Karpas-422 (cell line): ENCODE data around the gene ANKLE1. TPM values are rescaled to one million over a fixed set of nuclear protein-coding genes. Genes with fewer than 3 reads are reported as not detected.

Experiments used
- DNase-seq: peaks from one replicate; pipeline ENCODE4 v3.0.0-alpha.2; 2015
- H2AFZ ChIP-seq: fragments of 200-600 bp; sonication (generic); 2 replicates; pipeline ENCODE4 v1.6.1; 2014; ENCODE audit warnings: antibody characterized with exemption, low read length, mixed read lengths
- H3K27ac ChIP-seq: fragments of 200-600 bp; sonication (generic); 2 replicates; pipeline ENCODE4 v1.5.1; 2014; ENCODE audit warnings: mild to moderate bottlenecking, low read length, moderate library complexity
- H3K27me3 ChIP-seq: fragments of 200-600 bp; sonication (generic); 2 replicates; pipeline ENCODE4 v1.6.1; 2014; ENCODE audit warnings: low read length, mixed read lengths
- H3K36me3 ChIP-seq: fragments of 200-600 bp; sonication (generic); 2 replicates; pipeline ENCODE4 v1.6.1; 2014; ENCODE audit warnings: low read length, mixed read lengths; ENCODE audit not compliant: insufficient read depth
- H3K4me1 ChIP-seq: fragments of 200-600 bp; sonication (generic); 2 replicates; pipeline ENCODE4 v1.6.1; 2014; ENCODE audit warnings: mild to moderate bottlenecking, low read length, mixed read lengths
- H3K4me2 ChIP-seq: fragments of 200-600 bp; sonication (generic); 2 replicates; pipeline ENCODE4 v1.6.1; 2014; ENCODE audit warnings: low read length, low read depth, mild to moderate bottlenecking; ENCODE audit not compliant: poor library complexity, severe bottlenecking
- H3K4me3 ChIP-seq: fragments of 200-600 bp; sonication (generic); 2 replicates; pipeline ENCODE4 v1.5.1; 2014; ENCODE audit warnings: mild to moderate bottlenecking, antibody characterized with exemption, low read length, mixed read lengths
- H3K79me2 ChIP-seq: fragments of 200-600 bp; sonication (generic); 2 replicates; pipeline ENCODE4 v1.6.1; 2014; ENCODE audit warnings: mild to moderate bottlenecking, low read length, mixed read lengths
- H3K9ac ChIP-seq: fragments of 200-600 bp; sonication (generic); 2 replicates; pipeline ENCODE4 v1.6.0; 2014; ENCODE audit warnings: low read length
- H3K9me2 ChIP-seq: fragments of 200-600 bp; sonication (generic), shearing (Covaris generic); replicated peaks from 2 replicates; pipeline ENCODE4 v1.6.0; 2014; ENCODE audit warnings: mild to moderate bottlenecking, low read length, moderate library complexity; ENCODE audit not compliant: insufficient read depth
- H3K9me3 ChIP-seq: fragments of 300-700, 200-600 bp; sonication (generic); 2 replicates; pipeline ENCODE4 v1.6.1; 2014; ENCODE audit warnings: low read length, mixed read lengths
- H4K20me1 ChIP-seq: fragments of 200-600 bp; sonication (generic); 2 replicates; pipeline ENCODE4 v1.6.1; 2014; ENCODE audit warnings: mild to moderate bottlenecking, antibody characterized with exemption, low read length, low read depth; ENCODE audit not compliant: insufficient read depth
- total RNA-seq: library from RNA; depleted of rRNA; stranded (reverse); fragments of >200 nt; shearing (Covaris generic); gene quantifications from 2 replicates; pipeline ENCODE4 v1.2.3, GENCODE V29; 2014; ENCODE audit warnings: low replicate concordance; rRNA removed

The ANKLE1 gene
- total RNA-seq, 1 experiment from 2014 or later = 19.6 TPM

DNA sequence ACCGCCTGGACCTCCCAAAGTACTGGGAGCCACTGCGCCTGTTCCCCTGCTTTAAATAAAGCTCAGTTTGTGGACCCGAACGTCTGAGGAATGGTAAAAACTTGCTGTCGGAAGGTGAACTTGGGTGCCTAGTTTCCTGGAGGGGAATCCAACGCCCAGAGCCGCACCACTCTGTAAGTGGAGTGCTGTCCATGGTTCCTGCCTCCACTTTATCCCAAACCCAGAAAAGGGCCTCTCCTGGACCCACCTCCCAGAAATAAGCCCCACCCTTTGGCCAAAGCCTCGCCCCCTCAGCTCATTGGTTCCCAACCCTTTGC is 50.6 kb downstream of the ANKLE1 start:
- no peak overlapping the region for H3K27ac ChIP-seq
- DNase-seq = no peak
- H3K4me2 ChIP-seq = no peak overlapping the region
- no peak overlapping the region for H3K9ac ChIP-seq
- H3K36me3 ChIP-seq = no peaks in the 10 kb centered on the region
- no peak overlapping the region for H3K4me3 ChIP-seq
- no peak overlapping the region for H2AFZ ChIP-seq
- no peaks in the 10 kb centered on the region for H3K79me2 ChIP-seq
- no peaks in the 10 kb centered on the region for H4K20me1 ChIP-seq
- H3K9me2 ChIP-seq = no peaks in the 10 kb centered on the region
- H3K4me1 ChIP-seq = peaks cover 20% of the 10 kb centered on the region
- H3K27me3 ChIP-seq = no peaks in the 10 kb centered on the region
- no peaks in the 10 kb centered on the region for H3K9me3 ChIP-seq

DNA sequence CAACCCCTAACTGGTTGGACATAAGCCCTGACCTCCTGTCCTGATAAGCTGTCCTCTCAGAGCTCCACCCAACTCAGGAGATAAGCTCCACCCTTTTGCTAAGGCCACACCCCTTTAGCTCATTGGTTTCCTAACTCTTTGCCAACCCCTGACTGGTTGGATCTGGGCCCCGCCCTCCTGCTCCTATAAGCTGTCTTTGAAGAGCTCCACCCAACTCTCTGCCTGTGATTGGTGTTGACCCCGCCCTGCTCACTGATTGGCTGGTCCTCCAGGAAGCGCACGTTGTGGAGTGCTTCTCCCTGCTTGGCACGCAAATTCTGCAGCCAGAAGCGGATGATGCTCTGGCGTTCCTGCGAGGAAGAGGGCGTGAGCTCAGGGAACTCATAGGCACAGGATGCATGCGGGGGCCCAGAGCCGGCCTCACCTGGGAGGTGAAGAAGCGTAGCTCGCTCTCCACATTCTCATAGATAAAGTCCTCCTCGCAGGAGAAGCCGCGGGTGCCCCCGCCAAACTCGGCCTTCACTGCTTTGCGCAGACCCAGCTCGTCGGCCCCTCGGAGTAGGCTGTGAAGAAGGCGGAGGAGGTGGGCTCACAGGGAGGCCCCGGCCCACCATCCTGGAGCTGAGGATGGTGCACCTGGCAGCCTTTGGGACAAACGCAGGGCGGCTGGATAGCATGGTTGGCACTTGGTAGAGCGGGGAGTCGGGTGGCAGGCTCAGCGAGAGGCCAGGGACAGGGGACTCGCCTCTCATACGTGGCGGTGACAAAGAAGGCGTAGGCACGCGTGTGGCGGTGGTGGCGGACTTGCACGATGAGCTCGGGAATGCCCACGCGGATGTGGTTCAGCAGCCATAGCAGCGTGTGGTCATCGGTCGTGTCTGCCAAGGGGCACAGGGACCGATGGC is 51.2 kb downstream of the ANKLE1 start:
- Histone ChIP-seq H3K9me3 (no peaks in the 10 kb centered on the region), H3K4me2 (no peak overlapping the region), H3K27me3 (no peaks in the 10 kb centered on the region), H2AFZ (no peak overlapping the region), H3K4me3 (no peak overlapping the region; the same call in 1 of the 2 replicates), H3K9me2 (no peaks in the 10 kb centered on the region), H4K20me1 (no peaks in the 10 kb centered on the region), H3K27ac (no peak overlapping the region), H3K36me3 (no peaks in the 10 kb centered on the region), H3K79me2 (peaks cover under 1% of the 10 kb centered on the region), H3K4me1 (peaks cover 20% of the 10 kb centered on the region), H3K9ac (no peak overlapping the region)
- peak; percentile 95 for DNase-seq

DNA sequence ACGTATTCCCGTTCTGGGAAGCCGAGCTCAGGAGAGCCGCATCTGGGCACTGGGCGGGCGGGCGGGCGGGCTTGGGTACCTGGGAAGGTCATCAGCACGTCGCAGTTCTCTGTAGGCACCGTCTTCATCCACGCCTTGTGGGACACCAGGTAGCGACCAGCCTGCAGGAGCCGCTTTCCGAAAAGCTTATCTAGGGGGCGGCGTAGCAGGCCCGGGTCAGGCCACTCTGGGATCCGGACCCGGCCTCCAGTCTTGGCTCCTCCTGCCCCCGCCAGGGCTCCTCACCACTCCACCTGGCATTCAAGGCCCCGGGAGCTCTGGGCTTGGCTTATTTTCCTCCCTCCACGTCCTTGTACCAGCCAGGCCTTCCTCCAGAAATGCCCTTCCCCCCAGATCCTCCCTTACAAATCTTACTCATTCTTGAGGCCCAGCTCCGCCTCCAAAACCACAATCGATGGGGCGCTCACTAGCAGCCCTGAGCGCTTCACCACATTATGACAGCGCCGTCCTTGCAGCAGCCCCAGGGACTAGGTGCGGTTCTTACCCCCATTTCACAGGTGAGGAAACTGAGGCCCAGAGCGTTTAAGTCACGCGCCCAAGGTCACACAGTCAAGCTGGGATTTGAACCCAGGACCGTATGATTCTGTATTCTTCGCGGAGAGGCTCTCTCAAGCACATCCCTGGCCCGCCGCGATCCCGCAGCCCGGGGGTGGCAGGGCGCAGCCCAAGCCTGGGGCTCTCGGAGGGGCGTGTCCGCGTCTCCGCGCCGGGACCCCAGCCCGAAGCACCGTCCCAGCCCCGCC is 52.1 kb downstream of the ANKLE1 start:
- Histone ChIP-seq H3K4me1 (peaks cover 28% of the 10 kb centered on the region), H3K79me2 (peaks cover 9% of the 10 kb centered on the region), H3K27me3 (no peaks in the 10 kb centered on the region), H3K4me2 (peak overlapping the region; percentile 94), H4K20me1 (no peaks in the 10 kb centered on the region), H3K9me3 (no peaks in the 10 kb centered on the region), H2AFZ (peak overlapping the region; percentile 84; the same call in 1 of the 2 replicates), H3K4me3 (peak overlapping the region; percentile 73), H3K9ac (peak overlapping the region; percentile 72), H3K27ac (no peak overlapping the region), H3K36me3 (no peaks in the 10 kb centered on the region), H3K9me2 (no peaks in the 10 kb centered on the region)
- peak; percentile 61 for DNase-seq

DNA sequence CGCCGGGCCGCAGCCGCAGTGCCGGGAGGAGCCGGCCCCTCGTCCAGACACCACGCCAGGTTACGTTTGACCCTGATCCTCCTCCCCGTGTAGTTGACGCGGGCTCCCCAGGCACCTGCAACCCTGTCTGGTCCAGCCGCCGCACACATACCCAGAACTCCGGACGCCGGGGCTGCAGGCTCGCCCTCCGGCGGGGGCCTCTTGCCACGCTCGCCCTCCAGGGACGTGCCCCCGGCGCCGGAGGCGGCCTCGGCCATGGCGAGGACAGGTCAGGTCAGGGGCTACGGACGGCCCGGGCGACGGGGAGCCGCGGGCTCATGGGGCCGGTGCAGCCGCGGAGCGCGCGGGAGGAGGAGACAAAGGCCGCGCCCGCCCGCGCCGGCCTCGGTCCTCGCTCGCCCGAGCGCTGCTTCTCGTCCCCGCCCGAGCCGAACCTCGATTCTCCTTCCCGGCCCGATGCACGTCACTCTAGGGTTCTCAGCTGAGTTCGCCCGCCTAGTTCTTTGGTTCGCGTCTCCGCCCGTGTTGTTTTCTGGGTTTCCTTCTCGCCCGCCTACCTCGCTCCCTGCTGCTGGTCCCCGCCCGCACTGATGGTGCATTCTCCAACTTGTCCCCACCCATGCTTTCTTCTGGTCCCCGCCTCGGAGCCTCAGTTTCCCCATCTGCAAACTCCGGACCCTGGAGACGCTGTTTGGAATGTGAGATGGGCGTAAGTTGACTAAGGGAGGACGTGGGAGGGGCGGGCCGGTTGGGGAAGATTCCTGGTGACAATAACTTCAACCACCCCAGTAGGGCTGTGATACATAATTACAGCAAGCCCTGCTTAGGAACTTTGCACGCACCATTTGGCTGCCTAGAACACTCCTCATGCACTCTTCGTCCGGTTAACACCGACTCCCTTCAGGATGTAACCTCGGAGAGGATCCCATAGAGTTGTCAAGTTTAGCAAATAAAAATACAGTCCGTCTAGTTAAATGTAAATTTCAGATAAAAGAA is 53.0 kb downstream of the ANKLE1 start, which contains the start of gene ANO8:
Gene ANO8 (minus strand): TSS at position 442 of the 996 bp plus-strand sequence. CDS start 185 bp downstream, at position 257.
- no peaks in the 10 kb centered on the region for H4K20me1 ChIP-seq
- peak; percentile 99 for DNase-seq
- no peaks in the 10 kb centered on the region for H3K9me2 ChIP-seq
- peak within 1 kb of the TSS; percentile 72 for H3K9ac ChIP-seq
- no peaks in the 10 kb centered on the region for H3K36me3 ChIP-seq
- no peaks in the 10 kb centered on the region for H3K27me3 ChIP-seq
- H2AFZ ChIP-seq = peak within 1 kb of the TSS; percentile 93
- no peak within 1 kb of the TSS for H3K27ac ChIP-seq
- H3K9me3 ChIP-seq = no peaks in the 10 kb centered on the region
- H3K4me1 ChIP-seq = peaks cover 30% of the 10 kb centered on the region
- H3K79me2 ChIP-seq = peaks cover 9% of the 10 kb centered on the region
- H3K4me2 ChIP-seq = peak within 1 kb of the TSS; percentile 94
- peak within 1 kb of the TSS; percentile 73 for H3K4me3 ChIP-seq

DNA sequence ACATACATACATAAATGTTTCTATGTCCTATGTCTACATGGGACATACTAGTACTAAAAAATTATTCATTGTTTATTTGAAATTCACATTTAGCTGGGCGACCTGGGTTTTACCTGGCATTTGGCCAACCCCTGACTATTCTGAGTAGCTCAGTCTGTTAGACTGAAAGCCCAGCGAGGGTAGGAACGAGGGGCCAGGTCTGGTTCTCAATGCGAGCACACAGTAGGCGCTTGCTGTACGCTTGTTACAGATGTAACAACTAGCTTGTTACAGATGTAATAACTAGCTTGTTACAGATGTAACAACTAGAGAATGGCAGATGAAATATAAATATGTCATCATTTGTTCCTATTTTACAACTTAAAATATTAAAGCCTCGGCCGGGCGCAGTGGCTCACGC is 53.9 kb downstream of the ANKLE1 start:
- DNase-seq = no peak
- Histone ChIP-seq H3K9ac (no peak overlapping the region), H3K27me3 (no peaks in the 10 kb centered on the region), H3K4me1 (peaks cover 30% of the 10 kb centered on the region), H3K4me3 (peak overlapping the region; percentile 73; the same call in 1 of the 2 replicates), H3K9me3 (no peaks in the 10 kb centered on the region), H3K79me2 (peaks cover 9% of the 10 kb centered on the region), H3K36me3 (no peaks in the 10 kb centered on the region), H2AFZ (no peak overlapping the region), H3K4me2 (peak overlapping the region; percentile 94), H3K9me2 (no peaks in the 10 kb centered on the region), H3K27ac (no peak overlapping the region), H4K20me1 (no peaks in the 10 kb centered on the region)

Other genes starting within 250 kb of the ANKLE1 start
- gene HAUS8, start 206.4 kb upstream of the ANKLE1 start, total RNA-seq = 17.6 and 20.4 TPM in 2 replicates
- gene MYO9B, start 206.1 kb upstream of the ANKLE1 start, total RNA-seq = 80.1 and 114 TPM in 2 replicates
- gene USE1, start 66.5 kb upstream of the ANKLE1 start, total RNA-seq = 34.0 and 39.8 TPM in 2 replicates
- gene OCEL1, start 55.7 kb upstream of the ANKLE1 start, total RNA-seq = 6.2 and 13.0 TPM in 2 replicates
- gene NR2F6, start 36.0 kb upstream of the ANKLE1 start, total RNA-seq = 8.6 and 20.3 TPM in 2 replicates
- gene USHBP1, start 17.2 kb upstream of the ANKLE1 start, total RNA-seq = 0.25 TPM in 1 of 2 replicates, not detected in the other
- gene BABAM1, start 14.5 kb upstream of the ANKLE1 start, total RNA-seq = 83.9 and 84.7 TPM in 2 replicates
- gene ABHD8, start 21.5 kb downstream of the ANKLE1 start, total RNA-seq = 0.37 and 2.0 TPM in 2 replicates
- gene MRPL34, start 24.0 kb downstream of the ANKLE1 start, total RNA-seq = 34.0 and 68.6 TPM in 2 replicates
- gene DDA1, start 27.7 kb downstream of the ANKLE1 start, total RNA-seq = 24.4 and 33.0 TPM in 2 replicates
- 0.82 and 2.3 TPM in 2 replicates for gene ANO8, start 53.0 kb downstream of the ANKLE1 start, total RNA-seq
- 29.3 and 88.1 TPM in 2 replicates for gene GTPBP3, start 55.7 kb downstream of the ANKLE1 start, total RNA-seq
- 0.22 and 0.41 TPM in 2 replicates for gene PLVAP, start 95.4 kb downstream of the ANKLE1 start, total RNA-seq
- 4.1 and 9.3 TPM in 2 replicates for gene CCDC194, start 112.3 kb downstream of the ANKLE1 start, total RNA-seq
- 56.2 and 156 TPM in 2 replicates for gene BST2, start 123.7 kb downstream of the ANKLE1 start, total RNA-seq
- 44.7 and 55.2 TPM in 2 replicates for gene MVB12A, start 138.1 kb downstream of the ANKLE1 start, total RNA-seq
- not detected in 2 replicates for gene TMEM221, start 166.8 kb downstream of the ANKLE1 start, total RNA-seq
- gene NXNL1, start 179.0 kb downstream of the ANKLE1 start, total RNA-seq = not detected in 2 replicates
- 4.0 and 4.8 TPM in 2 replicates for gene SLC27A1, start 188.6 kb downstream of the ANKLE1 start, total RNA-seq
- 93.0 and 130 TPM in 2 replicates for gene PGLS, start 229.7 kb downstream of the ANKLE1 start, total RNA-seq